Measurements from ENCODE around the gene LSR.

Gene LSR

DNA sequence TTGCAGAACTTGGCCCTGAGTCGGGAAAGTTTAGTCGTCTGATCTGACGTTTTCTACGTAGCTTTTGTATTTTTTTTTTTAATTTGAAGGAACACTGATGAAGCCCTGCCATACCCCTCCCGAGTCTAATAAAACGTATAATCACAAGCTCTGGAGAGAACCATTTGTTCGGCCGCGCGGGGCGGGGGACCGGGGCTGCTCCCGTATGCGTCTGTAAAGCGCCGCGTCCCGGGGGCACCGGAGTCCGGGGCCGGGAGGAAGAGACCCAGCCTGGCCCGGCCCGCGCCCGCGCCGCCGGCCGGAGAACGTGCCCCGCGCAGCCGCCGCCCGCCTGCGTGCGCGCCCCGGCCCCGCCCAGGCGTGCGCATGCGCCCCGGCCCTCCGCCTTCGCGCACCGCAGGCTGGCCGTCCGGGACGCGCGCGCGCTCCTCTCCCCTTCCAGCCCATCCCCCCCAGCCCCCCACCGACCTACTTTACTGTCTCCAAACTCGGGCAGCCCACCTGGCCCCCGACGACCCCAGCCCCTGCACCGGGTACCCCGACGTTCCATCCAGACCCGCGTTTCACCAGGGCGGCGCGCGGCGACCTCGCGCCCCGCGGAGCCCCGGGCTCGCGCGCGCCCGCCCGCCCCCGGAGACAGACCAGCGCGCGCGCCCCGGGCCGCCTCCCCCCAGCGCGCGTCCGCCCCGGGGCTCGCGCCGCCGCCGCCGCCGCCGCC is 19.2 kb downstream of the LSR start:
- Mint-ChIP-seq H3K9me3 (no peaks in the 10 kb centered on the region), H3K27ac (peak overlapping the region; percentile 98), H3K4me1 (peaks cover 68% of the 10 kb centered on the region), H3K4me3 (peak overlapping the region; percentile 95), H3K27me3 (no peaks in the 10 kb centered on the region), H3K36me3 (peaks cover 28% of the 10 kb centered on the region)
- ATAC-seq: peak; percentile 76

DNA sequence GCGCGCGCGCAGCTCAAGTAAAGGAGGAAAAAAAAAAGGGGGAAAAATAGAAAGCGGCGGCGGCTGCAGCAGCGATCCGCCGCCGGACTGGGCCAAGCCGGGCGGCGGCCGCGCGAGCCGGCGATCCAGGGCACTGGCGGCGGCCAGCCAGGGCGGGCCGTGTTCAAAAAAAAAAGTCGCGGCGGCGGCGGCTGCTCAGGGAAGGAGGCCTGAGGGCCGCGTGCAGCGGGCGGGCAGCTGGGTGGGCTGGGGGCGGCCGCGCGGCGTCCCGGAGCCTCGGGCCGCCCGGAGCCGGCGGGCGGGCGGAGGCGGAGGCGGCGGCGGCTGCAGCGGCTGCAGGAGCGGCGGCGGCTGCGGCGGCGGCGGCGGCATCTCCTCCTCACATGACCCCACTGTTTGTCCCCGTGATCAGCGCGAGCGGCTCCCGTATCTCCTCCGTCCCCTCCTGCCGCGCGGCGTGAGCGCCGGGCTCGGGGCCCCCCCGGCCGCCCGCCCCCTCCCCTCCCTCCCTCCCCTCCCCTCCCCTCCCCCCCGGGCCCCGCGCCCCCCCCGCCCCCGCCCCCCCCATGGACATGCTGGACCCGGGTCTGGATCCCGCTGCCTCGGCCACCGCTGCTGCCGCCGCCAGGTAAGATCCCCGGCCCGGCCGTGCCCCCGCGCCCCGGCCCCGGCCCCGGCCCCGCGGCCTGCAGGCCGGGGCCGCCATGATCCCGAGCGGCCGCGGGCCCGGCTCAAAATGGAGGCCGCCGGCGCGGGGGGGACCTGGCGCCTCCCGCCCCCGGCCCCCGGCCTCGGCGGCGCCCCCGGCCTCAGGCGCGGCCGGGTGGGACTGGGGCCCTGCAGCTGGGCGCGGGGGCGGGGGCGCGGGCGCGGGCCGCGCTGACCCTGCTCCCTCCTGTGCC is 20.0 kb downstream of the LSR start, which contains the start of gene USF2:
Gene USF2, plus strand, starts transcription at position 427 of the 902 bp plus-strand sequence. Its CDS starts 140 bp downstream, at position 567.
- Mint-ChIP-seq H3K4me1 (peaks cover 75% of the 10 kb centered on the region), H3K9me3 (no peaks in the 10 kb centered on the region), H3K27ac (peak within 1 kb of the TSS; percentile 98), H3K36me3 (peaks cover 36% of the 10 kb centered on the region), H3K27me3 (no peaks in the 10 kb centered on the region), H3K4me3 (peak within 1 kb of the TSS; percentile 95)
- ATAC-seq: peak; percentile 40

DNA sequence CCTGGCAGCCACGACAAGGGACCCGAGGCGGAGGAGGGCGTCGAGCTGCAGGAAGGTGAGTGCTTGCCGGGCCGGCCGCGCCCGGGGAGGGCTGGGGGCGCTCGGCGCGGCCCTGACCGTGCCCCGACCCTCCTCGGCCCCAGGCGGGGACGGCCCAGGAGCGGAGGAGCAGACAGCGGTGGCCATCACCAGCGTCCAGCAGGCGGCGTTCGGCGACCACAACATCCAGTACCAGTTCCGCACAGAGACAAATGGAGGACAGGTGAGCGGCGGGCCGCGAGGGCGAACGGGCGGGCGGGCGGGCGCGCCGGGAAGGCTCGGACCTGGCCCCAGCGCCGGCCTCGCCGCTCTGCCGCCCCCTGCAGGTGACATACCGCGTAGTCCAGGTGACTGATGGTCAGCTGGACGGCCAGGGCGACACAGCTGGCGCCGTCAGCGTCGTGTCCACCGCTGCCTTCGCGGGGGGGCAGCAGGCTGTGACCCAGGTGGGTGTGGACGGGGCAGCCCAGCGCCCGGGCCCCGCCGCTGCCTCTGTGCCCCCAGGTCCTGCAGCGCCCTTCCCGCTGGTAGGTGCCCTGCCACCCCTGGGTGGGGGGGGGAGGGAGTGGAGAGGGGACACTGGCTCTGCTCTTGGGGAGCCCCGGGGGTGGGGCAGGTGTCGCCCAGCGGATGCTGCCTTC is 20.8 kb downstream of the LSR start:
- no peaks in the 10 kb centered on the region for H3K27me3 Mint-ChIP-seq
- peak overlapping the region; percentile 69 for H3K4me3 Mint-ChIP-seq
- H3K27ac Mint-ChIP-seq: peak overlapping the region; percentile 34
- peak; percentile 86 for ATAC-seq
- peaks cover 44% of the 10 kb centered on the region for H3K36me3 Mint-ChIP-seq
- H3K4me1 Mint-ChIP-seq: peaks cover 75% of the 10 kb centered on the region
- no peaks in the 10 kb centered on the region for H3K9me3 Mint-ChIP-seq

DNA sequence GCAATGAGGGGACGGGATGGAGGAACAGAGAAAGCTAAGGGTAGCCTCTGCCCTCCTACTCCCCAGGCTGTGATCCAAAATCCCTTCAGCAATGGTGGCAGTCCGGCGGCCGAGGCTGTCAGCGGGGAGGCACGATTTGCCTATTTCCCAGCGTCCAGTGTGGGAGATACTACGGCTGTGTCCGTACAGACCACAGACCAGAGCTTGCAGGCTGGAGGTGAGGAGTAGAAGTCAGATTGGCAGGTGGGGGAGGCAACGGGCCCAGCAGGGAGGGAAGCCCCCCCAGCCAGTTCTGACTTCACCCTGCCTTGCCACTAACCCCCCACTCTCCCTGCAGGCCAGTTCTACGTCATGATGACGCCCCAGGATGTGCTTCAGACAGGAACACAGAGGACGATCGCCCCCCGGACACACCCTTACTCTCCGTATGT is 21.6 kb downstream of the LSR start:
- peak overlapping the region; percentile 1 for H3K27ac Mint-ChIP-seq
- peak overlapping the region; percentile 69 for H3K4me3 Mint-ChIP-seq
- no peak for ATAC-seq
- H3K9me3 Mint-ChIP-seq: no peaks in the 10 kb centered on the region
- peaks cover 66% of the 10 kb centered on the region for H3K4me1 Mint-ChIP-seq
- H3K36me3 Mint-ChIP-seq: peaks cover 52% of the 10 kb centered on the region
- H3K27me3 Mint-ChIP-seq: no peaks in the 10 kb centered on the region

DNA sequence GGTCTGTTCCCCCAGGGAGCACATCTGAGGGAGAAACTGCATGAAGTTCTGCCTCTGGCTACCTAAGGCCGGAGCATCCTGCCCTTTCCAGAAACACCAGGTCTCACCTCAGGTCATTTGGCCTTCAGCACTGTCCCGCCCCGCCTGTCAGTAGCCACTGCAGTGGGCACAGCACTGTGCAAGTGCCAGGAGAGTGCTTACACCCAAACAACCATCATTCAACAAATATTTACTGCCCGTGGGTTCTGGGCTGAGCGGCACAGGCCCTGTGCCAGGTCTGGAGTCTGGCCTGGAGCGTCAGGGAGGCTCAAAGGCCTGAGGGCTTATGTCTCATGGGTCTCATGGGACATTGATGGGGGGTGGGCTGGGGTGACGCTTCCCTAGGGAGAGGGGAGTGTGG is 22.7 kb downstream of the LSR start:
- H3K27ac Mint-ChIP-seq: peak overlapping the region; percentile 75
- peaks cover 56% of the 10 kb centered on the region for H3K36me3 Mint-ChIP-seq
- H3K4me3 Mint-ChIP-seq: peak overlapping the region; percentile 2
- no peaks in the 10 kb centered on the region for H3K27me3 Mint-ChIP-seq
- no peaks in the 10 kb centered on the region for H3K9me3 Mint-ChIP-seq
- peaks cover 55% of the 10 kb centered on the region for H3K4me1 Mint-ChIP-seq
- no peak for ATAC-seq

DNA sequence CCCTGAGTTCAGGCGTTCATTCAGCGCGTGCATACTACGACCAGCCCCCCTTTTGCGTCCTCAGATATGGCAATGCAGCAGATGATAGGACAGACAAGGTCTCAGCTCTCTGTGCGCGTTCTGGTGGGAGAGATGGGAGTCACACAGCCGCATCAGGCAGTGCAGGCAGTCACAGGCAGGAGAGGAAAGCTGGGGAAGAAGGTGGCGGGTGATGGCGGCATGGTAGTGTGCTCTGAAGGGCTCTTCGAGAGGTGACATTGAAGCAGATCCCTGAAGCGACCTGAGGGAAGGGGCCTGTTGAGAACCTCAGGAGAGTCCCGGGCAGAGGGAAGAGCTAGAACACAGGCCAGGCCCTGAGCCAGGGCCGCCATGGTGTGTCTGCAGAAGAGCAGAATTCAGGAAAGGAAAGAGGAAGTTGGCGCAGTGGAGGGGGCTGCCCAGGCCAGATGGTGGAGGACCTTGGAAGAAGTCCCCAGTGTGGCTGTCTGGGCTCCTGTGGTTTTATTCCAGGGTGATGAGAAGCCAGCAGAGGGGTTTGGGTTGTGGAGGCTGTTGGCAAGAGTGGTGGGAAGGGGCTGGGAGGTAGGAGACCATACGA is 23.4 kb downstream of the LSR start:
- Mint-ChIP-seq H3K27me3 (no peaks in the 10 kb centered on the region), H3K27ac (peak overlapping the region; percentile 75), H3K36me3 (peaks cover 62% of the 10 kb centered on the region), H3K4me1 (peaks cover 53% of the 10 kb centered on the region), H3K4me3 (peak overlapping the region; percentile 35), H3K9me3 (no peaks in the 10 kb centered on the region)
- no peak for ATAC-seq

DNA sequence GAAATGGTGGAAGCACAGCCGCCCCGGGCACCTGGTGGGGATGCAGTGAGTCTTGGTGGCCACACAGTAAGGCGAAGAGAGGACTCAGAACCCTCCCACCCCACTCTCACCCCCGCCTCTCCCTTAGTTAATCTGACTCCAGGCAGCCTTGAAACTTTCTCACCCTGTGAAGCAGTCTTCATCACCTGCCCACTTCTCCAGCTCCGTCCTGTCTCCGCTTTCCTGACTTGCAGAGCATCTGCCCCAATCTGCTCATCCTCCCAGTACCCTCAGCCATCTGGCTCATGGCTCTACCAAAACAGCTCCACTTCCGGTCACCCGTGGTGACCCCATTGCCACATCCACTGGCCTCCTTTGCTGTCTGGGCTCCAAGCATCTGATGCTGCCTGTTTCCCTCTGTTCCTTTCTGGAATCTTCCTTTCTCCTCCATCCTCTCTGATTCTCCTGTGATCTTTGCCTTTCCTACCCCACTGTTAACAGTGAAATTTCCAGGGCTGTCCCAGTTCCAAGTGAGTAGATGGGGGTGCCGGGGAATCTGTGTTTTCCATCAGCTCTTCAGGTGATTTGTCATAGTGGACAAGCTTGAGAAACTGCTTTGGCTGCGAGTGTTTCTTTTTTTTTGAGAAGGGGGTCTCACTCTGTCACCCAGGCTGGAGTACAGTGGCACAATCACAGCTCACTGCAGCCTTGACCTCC is 24.3 kb downstream of the LSR start:
- Mint-ChIP-seq H3K4me1 (peaks cover 52% of the 10 kb centered on the region), H3K9me3 (no peaks in the 10 kb centered on the region), H3K36me3 (peaks cover 65% of the 10 kb centered on the region), H3K27me3 (no peaks in the 10 kb centered on the region), H3K4me3 (no peak overlapping the region), H3K27ac (peak overlapping the region; percentile 75)
- ATAC-seq: no peak

DNA sequence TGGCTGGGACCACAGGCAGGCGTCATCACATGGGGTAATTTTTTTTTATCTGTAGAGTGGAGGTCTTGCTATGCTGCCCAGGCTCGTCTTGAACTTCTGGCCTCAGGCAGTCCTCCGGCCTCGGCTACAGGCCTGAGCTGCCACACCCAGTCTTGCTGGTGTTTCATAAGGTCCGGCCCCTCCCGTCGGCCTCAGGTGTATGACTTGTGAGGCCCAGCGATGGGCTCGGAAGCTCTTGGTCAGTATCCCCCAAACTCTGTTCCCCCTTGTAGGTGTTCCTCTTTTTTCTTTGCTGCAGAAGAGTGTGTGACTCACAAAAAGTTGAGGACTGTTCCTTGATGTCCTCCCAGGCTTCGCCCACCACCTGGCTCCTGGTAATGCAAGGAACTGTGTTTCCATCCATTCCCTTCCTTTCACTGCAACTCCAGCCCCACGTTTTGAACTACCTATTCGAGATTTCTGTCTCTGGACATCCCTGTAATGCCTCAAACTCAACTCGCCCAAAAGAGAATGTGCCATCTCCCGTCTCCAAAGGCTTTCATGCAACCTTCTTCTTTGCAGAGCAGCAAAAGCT is 25.0 kb downstream of the LSR start:
- no peak for ATAC-seq
- no peak overlapping the region for H3K4me3 Mint-ChIP-seq
- H3K27me3 Mint-ChIP-seq: no peaks in the 10 kb centered on the region
- peaks cover 52% of the 10 kb centered on the region for H3K4me1 Mint-ChIP-seq
- peaks cover 68% of the 10 kb centered on the region for H3K36me3 Mint-ChIP-seq
- no peaks in the 10 kb centered on the region for H3K9me3 Mint-ChIP-seq
- H3K27ac Mint-ChIP-seq: peak overlapping the region; percentile 75

DNA sequence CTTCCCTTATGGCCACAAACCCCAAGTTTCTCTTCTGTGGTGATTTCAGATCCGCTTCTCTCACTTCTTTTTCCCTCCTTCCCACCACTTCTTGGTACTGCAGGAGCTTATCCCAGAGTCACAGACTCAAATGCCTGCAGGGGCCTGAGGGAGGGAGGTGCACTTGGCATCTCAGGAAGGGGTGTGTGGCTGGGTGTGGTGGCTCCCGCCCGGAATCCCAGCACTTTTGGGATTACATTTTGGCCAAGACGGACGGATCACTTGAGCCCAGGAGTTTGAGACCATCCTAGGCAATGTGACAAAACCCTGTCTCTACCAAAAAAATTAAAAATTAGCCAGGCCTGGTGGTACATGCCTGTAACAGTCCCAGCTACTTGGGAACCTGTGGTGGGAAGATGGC is 25.5 kb downstream of the LSR start:
- no peak overlapping the region for H3K4me3 Mint-ChIP-seq
- no peaks in the 10 kb centered on the region for H3K27me3 Mint-ChIP-seq
- peaks cover 55% of the 10 kb centered on the region for H3K4me1 Mint-ChIP-seq
- H3K27ac Mint-ChIP-seq: peak overlapping the region; percentile 75
- H3K36me3 Mint-ChIP-seq: peaks cover 74% of the 10 kb centered on the region
- no peaks in the 10 kb centered on the region for H3K9me3 Mint-ChIP-seq
- ATAC-seq: no peak

DNA sequence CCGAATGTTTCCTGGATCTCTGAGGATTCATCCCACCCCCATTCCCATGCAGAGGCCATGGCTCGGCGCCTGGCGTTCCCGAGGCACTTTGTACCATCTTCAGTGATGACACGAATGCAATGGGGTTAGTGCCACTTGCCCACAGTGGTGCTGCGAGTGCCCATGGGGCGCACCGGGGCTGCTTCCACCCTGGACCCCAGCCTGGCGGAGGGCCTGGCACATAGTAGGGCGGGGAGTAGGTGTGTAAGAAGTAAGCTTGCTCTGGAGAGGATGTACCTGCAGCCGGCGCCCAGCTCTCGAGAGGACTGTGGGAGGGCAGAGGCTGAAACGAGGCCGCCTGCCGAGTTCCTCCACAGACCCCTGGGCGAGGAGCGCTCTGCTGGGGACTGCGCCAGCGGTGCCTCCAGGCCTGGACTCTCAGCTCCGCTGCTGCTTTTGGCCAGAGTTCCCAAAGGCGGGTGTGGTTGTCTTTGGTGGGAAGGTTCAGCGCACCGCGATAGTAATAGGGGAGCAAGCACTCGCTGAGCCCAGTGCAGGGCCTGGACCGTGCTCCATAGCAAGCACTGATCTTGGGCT is 28.0 kb downstream of the LSR start:
- peak overlapping the region; percentile 45 for H3K27ac Mint-ChIP-seq
- ATAC-seq: no peak
- no peaks in the 10 kb centered on the region for H3K27me3 Mint-ChIP-seq
- no peak overlapping the region for H3K4me3 Mint-ChIP-seq
- peaks cover 61% of the 10 kb centered on the region for H3K4me1 Mint-ChIP-seq
- peaks cover 64% of the 10 kb centered on the region for H3K36me3 Mint-ChIP-seq
- H3K9me3 Mint-ChIP-seq: no peaks in the 10 kb centered on the region

DNA sequence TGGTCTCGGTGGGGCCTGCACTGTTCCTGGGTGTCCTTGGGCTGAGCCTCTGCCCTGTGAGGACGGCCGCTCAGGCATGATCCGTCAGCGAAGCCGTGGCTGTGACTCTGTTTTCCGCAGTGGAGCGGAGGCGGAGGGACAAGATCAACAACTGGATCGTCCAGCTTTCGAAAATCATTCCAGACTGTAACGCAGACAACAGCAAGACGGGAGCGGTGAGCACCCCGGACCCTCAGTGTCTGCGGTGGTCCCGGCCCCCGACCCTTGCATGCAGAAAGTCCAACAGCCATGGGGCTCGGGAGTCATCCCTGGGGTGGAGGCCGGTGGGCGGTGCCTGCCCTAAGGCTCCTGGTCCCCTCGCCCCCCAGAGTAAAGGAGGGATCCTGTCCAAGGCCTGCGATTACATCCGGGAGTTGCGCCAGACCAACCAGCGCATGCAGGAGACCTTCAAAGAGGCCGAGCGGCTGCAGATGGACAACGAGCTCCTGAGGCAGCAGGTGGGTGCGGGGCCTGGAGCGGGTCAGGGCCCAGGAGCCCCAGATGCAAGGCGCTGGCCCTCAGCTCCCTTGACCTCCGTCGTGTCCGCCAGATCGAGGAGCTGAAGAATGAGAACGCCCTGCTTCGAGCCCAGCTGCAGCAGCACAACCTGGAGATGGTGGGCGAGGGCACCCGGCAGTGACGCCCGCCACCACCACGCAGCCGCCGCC is 29.9 kb downstream of the LSR start:
- H3K9me3 Mint-ChIP-seq: no peaks in the 10 kb centered on the region
- H3K4me1 Mint-ChIP-seq: peaks cover 61% of the 10 kb centered on the region
- H3K36me3 Mint-ChIP-seq: peaks cover 47% of the 10 kb centered on the region
- H3K4me3 Mint-ChIP-seq: no peak overlapping the region
- no peak for ATAC-seq
- H3K27me3 Mint-ChIP-seq: no peaks in the 10 kb centered on the region
- H3K27ac Mint-ChIP-seq: no peak overlapping the region

DNA sequence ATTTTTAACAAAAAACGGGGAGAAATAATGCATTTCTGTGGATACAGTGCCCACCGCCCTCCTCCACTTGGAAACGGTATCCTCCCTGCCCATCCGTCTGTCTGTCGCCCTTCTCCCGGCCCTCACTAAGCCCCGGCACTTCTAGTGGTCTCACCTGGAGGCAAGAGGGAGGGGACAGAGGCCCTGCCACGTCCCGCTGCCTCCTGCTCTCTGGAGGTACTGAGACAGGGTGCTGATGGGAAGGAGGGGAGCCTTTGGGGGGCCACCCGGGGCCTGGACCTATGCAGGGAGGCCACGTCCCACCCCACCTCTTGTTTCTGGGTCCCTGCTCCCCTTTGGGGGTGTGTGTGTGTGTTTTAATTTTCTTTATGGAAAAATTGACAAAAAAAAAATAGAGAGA is 30.6 kb downstream of the LSR start:
- no peak for ATAC-seq
- Mint-ChIP-seq H3K36me3 (peaks cover 41% of the 10 kb centered on the region), H3K27me3 (no peaks in the 10 kb centered on the region), H3K9me3 (no peaks in the 10 kb centered on the region), H3K4me3 (no peak overlapping the region), H3K27ac (no peak overlapping the region), H3K4me1 (peaks cover 54% of the 10 kb centered on the region)

DNA sequence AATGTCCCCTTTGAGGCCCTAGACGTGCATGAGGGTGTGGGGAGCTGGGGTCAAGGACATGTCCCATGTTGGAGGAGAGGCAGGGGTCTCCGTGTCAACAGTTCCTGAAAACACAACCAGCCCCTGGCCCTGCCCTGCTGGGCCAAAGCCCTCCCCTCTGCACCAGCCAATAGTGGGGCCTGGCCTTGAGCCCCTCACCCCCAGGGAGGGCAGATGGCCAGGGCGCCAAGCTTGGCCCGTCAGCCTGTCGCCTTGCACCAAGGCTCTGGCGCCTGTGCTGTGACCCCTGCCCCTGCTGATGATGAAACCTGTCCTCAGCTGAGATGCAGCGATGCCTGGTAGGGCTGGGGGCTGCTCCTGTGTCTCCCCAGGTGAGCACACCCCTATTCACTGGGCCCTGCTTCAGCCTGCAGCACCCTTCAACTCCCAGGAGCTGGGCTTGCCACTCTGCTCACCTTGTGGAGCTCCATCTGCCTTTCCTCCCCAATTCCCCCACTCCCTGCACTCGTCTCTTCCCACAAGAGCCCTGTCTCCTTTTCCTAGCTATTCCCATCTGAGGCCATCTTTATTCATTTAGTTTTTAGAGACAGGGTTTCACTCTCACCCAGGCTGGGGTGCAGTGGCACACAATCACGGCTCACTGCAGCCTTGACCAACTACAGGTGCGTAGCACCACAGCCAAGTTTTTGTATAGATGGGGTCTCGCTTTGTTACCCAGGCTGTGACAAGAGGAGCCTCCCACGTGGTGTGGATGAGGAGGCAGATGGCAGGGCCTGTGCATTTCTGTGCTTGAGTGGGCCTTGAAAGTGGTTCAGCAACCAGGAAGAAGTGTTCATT is 31.4 kb downstream of the LSR start:
- ATAC-seq: peak; percentile 65
- Mint-ChIP-seq H3K4me3 (no peak overlapping the region), H3K4me1 (peaks cover 53% of the 10 kb centered on the region), H3K27ac (peak overlapping the region; percentile 9), H3K9me3 (no peaks in the 10 kb centered on the region), H3K36me3 (peaks cover 32% of the 10 kb centered on the region), H3K27me3 (no peaks in the 10 kb centered on the region)

Data from stimulated activated memory B cell treated with anti-CD40 and anti-IgM and Interleukin-4, amounts not matched to agents 10 μg/mL and 1 μg/mL and 100 μg/mL, for 72 hours (primary cell).